GM18907 (cell line): ENCODE results near the gene OR2AJ1.

ENCODE experiments used
- ATAC-seq: cut with Tn5 transposase; IDR thresholded peaks from one replicate; pipeline ENCODE4 v1.9.1; 2021; ENCODE audit warnings: mild to moderate bottlenecking, moderate library complexity; ENCODE audit not compliant: unreplicated experiment

Gene OR2AJ1

GRCh38 chr1:247961791-247962190, 37.1 kb downstream of the OR2AJ1 start:
- no peak for ATAC-seq

DNA sequence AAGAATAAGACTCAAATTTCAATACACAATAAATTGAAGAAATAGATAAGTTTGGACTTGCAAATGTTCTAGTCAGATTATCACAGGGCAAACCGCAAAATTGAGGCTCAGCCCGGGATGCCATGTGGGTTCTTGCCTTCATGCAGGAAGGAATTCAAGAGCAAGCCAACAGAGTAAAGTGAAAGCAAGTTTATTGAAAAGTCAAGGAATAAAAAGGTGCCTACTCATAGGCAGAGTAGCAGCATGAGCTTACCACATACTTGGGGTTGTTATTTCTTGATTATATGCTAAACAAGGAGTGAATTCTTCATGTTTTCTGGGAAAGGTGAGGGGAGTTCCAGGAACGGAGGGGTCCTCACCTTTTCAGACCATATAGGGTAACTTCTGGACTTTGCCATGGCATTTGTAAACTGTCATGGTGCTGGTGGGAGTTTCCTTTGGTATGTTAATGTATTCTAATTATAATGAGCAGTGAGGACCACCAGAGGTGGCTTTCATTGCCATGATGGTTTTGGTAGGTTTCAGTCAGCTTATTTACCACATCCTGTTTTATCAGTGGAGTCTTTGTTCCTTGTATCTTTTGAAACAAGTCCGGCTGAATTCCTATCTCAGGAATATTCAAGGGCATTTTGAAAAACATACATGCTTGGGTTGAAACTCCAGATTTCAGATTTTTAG, 38.4 kb downstream of the OR2AJ1 start:
- ATAC-seq = no peak

DNA sequence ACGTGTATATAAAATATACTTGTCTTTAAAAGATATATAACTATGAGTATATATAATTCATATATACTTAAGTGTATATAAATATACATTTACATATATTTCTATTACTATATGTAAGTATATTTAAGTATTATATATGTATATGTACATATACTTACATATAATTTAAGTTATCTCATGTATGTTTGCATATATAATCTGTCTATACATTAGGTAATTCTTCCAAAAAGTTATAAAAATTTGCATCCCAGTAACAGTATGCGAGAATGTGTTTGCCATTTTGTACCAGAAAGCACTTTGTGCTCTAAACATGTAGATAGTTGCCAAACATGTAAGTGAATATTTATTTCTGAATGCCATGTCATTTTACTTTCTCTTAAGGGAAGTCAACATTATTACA, 40.2 kb downstream of the OR2AJ1 start, which contains the start of gene OR2AK2:
OR2AK2 (plus strand) TSS at position 301 of the 400 bp plus-strand sequence. CDS start 144 bp downstream, outside the sequence.
- no peak for ATAC-seq

GRCh38 chr1:247966532-247967204, 42.0 kb downstream of the OR2AJ1 start:
- ATAC-seq = peak; percentile 87
